Subcutaneous preadipocyte (primary cell): ENCODE data around the gene COX20. TPM values are rescaled to one million over a fixed set of nuclear protein-coding genes. Genes with fewer than 3 reads are reported as not detected.

Source experiments
- total RNA-seq: library from RNA; depleted of rRNA; stranded (reverse); fragments of >200 nt; gene quantifications from 2 replicates; pipeline ENCODE4 v1.2.3, GENCODE V29; 2012

COX20 gene
- total RNA-seq = 16.8 and 18.0 TPM in 2 replicates

GRCh38 chr1:244835276-244836134 lies at the start of gene COX20:
Gene COX20 (plus strand): TSS chr1:244835658. CDS start chr1:244835715, 57 bp downstream.

GRCh38 chr1:244864253-244865027 lies 29.0 kb downstream of the COX20 start, which contains the start of gene HNRNPU:
Gene HNRNPU (minus strand): TSS chr1:244864543. CDS start chr1:244864307, 236 bp downstream.

Other genes with a start within 250 kb of the COX20 start
- gene DESI2, start 182.5 kb upstream of the COX20 start, total RNA-seq = 29.0 and 39.9 TPM in 2 replicates
- gene HNRNPU, start 28.9 kb downstream of the COX20 start, total RNA-seq = 194 and 271 TPM in 2 replicates